GM13976 (cell line): Measurements from ENCODE around the gene LENG8.
"Not testable (repeated sequence)": the region's sequence is repeated elsewhere in the genome, so short reads cannot be mapped to it uniquely, and the experiment has no call there.

Experiments used
- DNase-seq: peaks from one replicate; pipeline ENCODE4 v3.0.0; 2012; ENCODE audit warnings: low spot score
- CTCF ChIP-seq: IDR thresholded peaks from 2 replicates; pipeline ENCODE4 v1.5.1; 2012; ENCODE audit warnings: borderline replicate concordance, mild to moderate bottlenecking; ENCODE audit not compliant: insufficient read depth; ENCODE audit errors: extremely low read depth, missing control alignments, control extremely low read depth
- in situ Hi-C: fragments of 300-500 bp; cut with MboI; formaldehyde crosslinking; loops from one replicate; pipeline ENCODE4 v1.12.0; 2022; ENCODE audit warnings: low sequenced_read_pairs, mixed read lengths, inconsistent platforms; ENCODE audit not compliant: unreplicated experiment

The LENG8 gene

GRCh38 chr19:54502518-54503048 is 53.6 kb downstream of the LENG8 start, which contains the start of gene LAIR2:
TSS of gene LAIR2 (plus strand) at chr19:54502831. CDS start at chr19:54502919, 88 bp downstream.
- in situ Hi-C loops = no loop called here
- no peak for DNase-seq
- no peak for TF ChIP-seq CTCF

- DNase-seq, in situ Hi-C loops: not testable (repeated sequence)
Observed at GRCh38 chr19:54505542-54505941, 56.5 kb downstream of the LENG8 start.

- no peak for DNase-seq
- no peak for TF ChIP-seq CTCF
- in situ Hi-C loops = no loop called here
Observed at GRCh38 chr19:54506079-54506478, 57.1 kb downstream of the LENG8 start.

- in situ Hi-C loops, DNase-seq: not testable (repeated sequence)
Observed at GRCh38 chr19:54507038-54507717, 58.2 kb downstream of the LENG8 start.

GRCh38 chr19:54507824-54508223 is 58.8 kb downstream of the LENG8 start:
- TF ChIP-seq CTCF = no peak
- in situ Hi-C loops = no loop called here

GRCh38 chr19:54508487-54508886 is 59.5 kb downstream of the LENG8 start:
- DNase-seq, in situ Hi-C loops: not testable (repeated sequence)

More at GRCh38 chr19:54507824-54508223, 58.8 kb downstream of the LENG8 start:
- DNase-seq = no peak

- in situ Hi-C loops, DNase-seq: not testable (repeated sequence)
Observed at GRCh38 chr19:54509200-54509940, 60.4 kb downstream of the LENG8 start.
